Activated CD8-positive, alpha-beta memory T cell treated with anti-CD3 and anti-CD28 coated beads, Interleukin-2, amount 10 ng/mL, durations not matched to agents 7 days and 5 days (primary cell): Measurements from ENCODE around the gene ART3. TPM values are rescaled to one million over a fixed set of nuclear protein-coding genes. Genes with fewer than 3 reads are reported as not detected.

Experiments
- ATAC-seq: fragments of 150-1000 bp; cut with Tn5 transposase; one replicate; pipeline ENCODE4 v1.10.0; 2021; ENCODE audit warnings: moderate library complexity
- CTCF ChIA-PET: fragments of 350-600 bp; sonication (Branson Sonifier 250); formaldehyde crosslinking; loops from one replicate; lab custom pipeline; 2021; ENCODE audit warnings: antibody characterized with exemption; lab: Charles Lee
- DNase-seq: peaks from one replicate; pipeline ENCODE4 v3.0.0-alpha.2; 2020
- H3K27ac Mint-ChIP-seq: one replicate; pipeline ENCODE4 v1.8.0; 2021; ENCODE audit warnings: mild to moderate bottlenecking, mixed read lengths
- H3K27me3 Mint-ChIP-seq: one replicate; pipeline ENCODE4 v1.8.0; 2021; ENCODE audit warnings: mixed read lengths
- H3K36me3 Mint-ChIP-seq: one replicate; pipeline ENCODE4 v1.8.0; 2021; ENCODE audit warnings: mild to moderate bottlenecking, mixed read lengths
- H3K4me1 Mint-ChIP-seq: one replicate; pipeline ENCODE4 v1.8.0; 2021; ENCODE audit warnings: mixed read lengths
- H3K4me3 Mint-ChIP-seq: one replicate; pipeline ENCODE4 v1.8.0; 2021; ENCODE audit warnings: mild to moderate bottlenecking, moderate library complexity, mixed read lengths
- H3K9me3 Mint-ChIP-seq: one replicate; pipeline ENCODE4 v1.8.0; 2022; ENCODE audit warnings: low read depth, mixed read lengths
- total RNA-seq, 2 experiments: library from RNA; stranded (reverse); gene quantifications; one replicate each; pipeline ENCODE4 v1.2.3, GENCODE V29; 2021

ART3 gene
- total RNA-seq, 2 experiments from 2014 or later: not detected

DNA sequence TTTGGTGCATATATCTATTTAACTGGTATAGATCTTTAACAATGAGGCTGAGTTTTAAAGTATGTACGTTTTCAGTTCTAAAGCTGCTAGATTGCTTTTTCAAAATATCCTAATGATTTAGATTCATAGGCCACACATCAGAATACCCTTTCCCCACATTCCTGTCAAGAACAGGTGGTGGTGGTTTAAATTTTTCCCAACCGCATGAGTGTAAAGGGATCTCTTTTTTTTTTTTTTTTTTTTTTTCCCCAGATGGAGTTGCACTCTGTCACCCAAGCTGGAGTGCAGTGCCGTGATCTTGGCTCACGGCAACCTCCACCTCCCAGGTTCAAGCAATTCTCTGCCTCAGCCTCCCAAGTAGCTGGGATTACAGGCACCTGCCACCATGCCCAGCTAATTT is 45.7 kb downstream of the ART3 start:
- H3K36me3 Mint-ChIP-seq: peaks cover 75% of the 10 kb centered on the region
- no peaks in the 10 kb centered on the region for H3K27me3 Mint-ChIP-seq
- no peak for ATAC-seq
- H3K4me1 Mint-ChIP-seq: no peaks in the 10 kb centered on the region
- DNase-seq: no peak
- H3K9me3 Mint-ChIP-seq: no peaks in the 10 kb centered on the region
- CTCF ChIA-PET: no interaction called here
- no peak overlapping the region for H3K27ac Mint-ChIP-seq
- H3K4me3 Mint-ChIP-seq: no peak overlapping the region

- H3K27ac Mint-ChIP-seq: no peak overlapping the region
- DNase-seq (no peak), ATAC-seq (no peak)
- no peaks in the 10 kb centered on the region for H3K27me3 Mint-ChIP-seq
- CTCF ChIA-PET: interaction anchor here (1.2 kb wide), 1 partner anchor 130 kb away, joined by 3 read pairs; no protein-coding TSS in a partner anchor
- H3K4me3 Mint-ChIP-seq: no peak overlapping the region
- H3K9me3 Mint-ChIP-seq: no peaks in the 10 kb centered on the region
- H3K36me3 Mint-ChIP-seq: peaks cover 62% of the 10 kb centered on the region
- no peaks in the 10 kb centered on the region for H3K4me1 Mint-ChIP-seq
These were observed 51.3 kb downstream of the ART3 start for GRCh38 chr4:76125816-76126215.

DNA sequence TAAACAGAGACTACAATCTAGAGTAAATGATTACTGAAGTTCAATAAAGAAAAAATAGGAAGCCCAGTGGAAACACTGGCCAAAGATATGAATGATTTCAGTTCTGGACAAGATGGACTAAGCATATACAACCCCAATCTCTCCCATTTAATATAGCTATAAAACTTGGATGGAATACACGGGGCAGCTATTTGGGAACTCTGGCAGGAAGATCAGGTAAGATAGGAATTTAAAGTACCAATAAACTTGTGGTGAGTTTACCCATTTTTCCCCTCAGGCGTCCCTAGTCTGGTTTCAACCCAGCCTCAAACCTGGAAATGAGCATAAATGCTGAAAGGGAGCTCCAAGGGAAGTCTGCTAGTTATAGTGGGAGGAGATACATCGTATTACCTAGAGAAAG is 53.2 kb downstream of the ART3 start:
- DNase-seq (no peak), ATAC-seq (no peak)
- Mint-ChIP-seq H3K27me3 (no peaks in the 10 kb centered on the region), H3K4me3 (no peak overlapping the region), H3K36me3 (peaks cover 54% of the 10 kb centered on the region), H3K4me1 (no peaks in the 10 kb centered on the region), H3K27ac (no peak overlapping the region), H3K9me3 (no peaks in the 10 kb centered on the region)
- CTCF ChIA-PET: no interaction called here

- Mint-ChIP-seq H3K36me3 (peaks cover 49% of the 10 kb centered on the region), H3K27me3 (no peaks in the 10 kb centered on the region), H3K9me3 (no peaks in the 10 kb centered on the region), H3K4me1 (peaks cover 12% of the 10 kb centered on the region), H3K4me3 (no peak overlapping the region), H3K27ac (no peak overlapping the region)
- ATAC-seq (no peak), DNase-seq (no peak)
- CTCF ChIA-PET: interaction anchor here (2.2 kb wide), 1 partner anchor 145 kb away, joined by 5 read pairs; no protein-coding TSS in a partner anchor
These were observed 66.7 kb downstream of the ART3 start for GRCh38 chr4:76141241-76141640.

GRCh38 chr4:76144546-76144945 is 70.0 kb downstream of the ART3 start:
- DNase-seq (no peak), ATAC-seq (no peak)
- no peak overlapping the region for H3K4me3 Mint-ChIP-seq
- H3K9me3 Mint-ChIP-seq: no peaks in the 10 kb centered on the region
- no peaks in the 10 kb centered on the region for H3K27me3 Mint-ChIP-seq
- peaks cover 30% of the 10 kb centered on the region for H3K4me1 Mint-ChIP-seq
- H3K36me3 Mint-ChIP-seq: peaks cover 31% of the 10 kb centered on the region
- CTCF ChIA-PET: no interaction called here
- H3K27ac Mint-ChIP-seq: no peak overlapping the region

DNA sequence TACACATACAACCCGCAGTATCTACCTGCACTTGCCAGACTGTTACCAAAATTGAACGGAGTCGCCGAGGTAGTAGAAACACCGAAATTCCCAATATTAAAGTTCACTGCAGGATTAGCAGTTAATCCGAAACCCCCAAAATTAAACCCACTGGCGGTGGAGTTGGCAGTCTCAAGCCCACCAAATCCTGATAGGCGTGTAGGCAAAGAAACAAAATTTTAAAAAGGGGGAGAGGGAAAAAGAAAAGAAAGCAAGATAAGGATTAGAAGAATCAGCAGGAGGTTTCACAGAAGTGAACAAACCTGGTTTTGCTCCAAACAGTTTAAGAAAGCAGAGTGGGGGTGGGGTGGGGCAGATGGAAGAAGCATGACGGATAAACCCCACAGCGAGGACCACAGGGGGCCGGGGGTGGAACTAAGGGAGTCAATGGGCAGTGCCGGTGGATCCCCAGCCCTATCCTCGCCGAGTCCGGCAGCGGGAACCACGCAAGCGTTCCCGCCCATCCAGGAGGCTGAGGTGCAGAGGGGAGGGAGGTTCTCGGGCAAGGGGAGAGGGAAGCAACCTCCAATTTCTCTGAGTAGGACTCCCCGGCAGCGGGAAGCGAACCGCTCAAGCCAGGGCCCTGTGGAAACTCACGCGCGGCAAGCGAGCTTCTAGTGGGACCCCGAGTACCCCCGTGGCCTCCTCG is 73.1 kb downstream of the ART3 start:
- ATAC-seq: peak; percentile 56
- Mint-ChIP-seq H3K4me1 (peaks cover 30% of the 10 kb centered on the region), H3K36me3 (peaks cover 11% of the 10 kb centered on the region), H3K27ac (peak overlapping the region; percentile 93), H3K9me3 (no peaks in the 10 kb centered on the region), H3K4me3 (peak overlapping the region; percentile 97), H3K27me3 (no peaks in the 10 kb centered on the region)
- peak; percentile 73 for DNase-seq
- CTCF ChIA-PET: interaction anchor here (0.5 to 1.3 kb wide), 8 partner anchors 11 to 231 kb away, joined by 3 to 4 read pairs (median 3); partner anchors contain the start of gene STBD1

GRCh38 chr4:76148142-76148865 is 73.8 kb downstream of the ART3 start, which contains the start of gene NUP54:
TSS of gene NUP54 (minus strand) at chr4:76148397. CDS start at chr4:76148374, 23 bp downstream.
- Mint-ChIP-seq H3K4me3 (peak within 1 kb of the TSS; percentile 97), H3K9me3 (no peaks in the 10 kb centered on the region), H3K27ac (peak within 1 kb of the TSS; percentile 93), H3K4me1 (peaks cover 30% of the 10 kb centered on the region), H3K36me3 (peaks cover 7% of the 10 kb centered on the region), H3K27me3 (no peaks in the 10 kb centered on the region)
- CTCF ChIA-PET: interaction anchor here (0.9 to 3.9 kb wide), 10 partner anchors 10 to 425 kb away, joined by 3 to 19 read pairs (median 3); partner anchors contain the start of genes STBD1 and USO1
- peak; percentile 97 for DNase-seq
- peak; percentile 99 for ATAC-seq

- no peak for DNase-seq
- H3K36me3 Mint-ChIP-seq: peaks cover 4% of the 10 kb centered on the region
- no peak for ATAC-seq
- no peaks in the 10 kb centered on the region for H3K27me3 Mint-ChIP-seq
- H3K9me3 Mint-ChIP-seq: no peaks in the 10 kb centered on the region
- peaks cover 11% of the 10 kb centered on the region for H3K4me1 Mint-ChIP-seq
- CTCF ChIA-PET: no interaction called here
- no peak overlapping the region for H3K27ac Mint-ChIP-seq
- H3K4me3 Mint-ChIP-seq: no peak overlapping the region
These were observed 78.8 kb downstream of the ART3 start for GRCh38 chr4:76153356-76153755.

- Mint-ChIP-seq H3K36me3 (peaks cover 4% of the 10 kb centered on the region), H3K27ac (no peak overlapping the region), H3K9me3 (no peaks in the 10 kb centered on the region), H3K27me3 (no peaks in the 10 kb centered on the region), H3K4me3 (no peak overlapping the region), H3K4me1 (no peaks in the 10 kb centered on the region)
- CTCF ChIA-PET: interaction anchor here (2.2 kb wide), 1 partner anchor 24 kb away, joined by 6 read pairs; no protein-coding TSS in a partner anchor
- ATAC-seq (no peak), DNase-seq (no peak)
These were observed 81.5 kb downstream of the ART3 start for GRCh38 chr4:76155979-76156378.

DNA sequence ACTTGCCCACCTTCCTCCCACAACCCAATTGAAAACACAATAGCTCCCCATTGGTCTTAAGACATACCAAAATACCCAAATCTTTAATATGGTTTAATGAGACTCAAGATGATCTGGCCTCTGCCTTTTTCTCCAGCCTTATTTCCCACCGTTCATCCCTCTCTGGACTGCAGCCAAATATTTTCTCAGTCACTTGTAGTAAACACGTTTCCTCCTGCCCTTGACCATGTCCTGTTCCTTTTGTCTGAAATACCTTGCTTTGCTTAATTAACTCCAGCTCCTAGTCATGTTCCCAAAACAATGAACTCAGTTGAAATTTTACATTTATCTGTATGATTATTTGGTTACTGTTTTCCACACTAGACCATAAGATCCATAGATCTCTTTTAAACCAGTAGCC is 82.1 kb downstream of the ART3 start:
- DNase-seq: no peak
- no peaks in the 10 kb centered on the region for H3K4me1 Mint-ChIP-seq
- no peaks in the 10 kb centered on the region for H3K27me3 Mint-ChIP-seq
- no peak overlapping the region for H3K4me3 Mint-ChIP-seq
- no peak overlapping the region for H3K27ac Mint-ChIP-seq
- peaks cover 4% of the 10 kb centered on the region for H3K36me3 Mint-ChIP-seq
- CTCF ChIA-PET: interaction anchor here (2.2 kb wide), 1 partner anchor 23 kb away, joined by 6 read pairs; no protein-coding TSS in a partner anchor
- ATAC-seq: no peak
- H3K9me3 Mint-ChIP-seq: no peaks in the 10 kb centered on the region

GRCh38 chr4:76160355-76160754 is 85.8 kb downstream of the ART3 start:
- H3K27ac Mint-ChIP-seq: no peak overlapping the region
- H3K9me3 Mint-ChIP-seq: no peaks in the 10 kb centered on the region
- H3K36me3 Mint-ChIP-seq: peaks cover 8% of the 10 kb centered on the region
- no peak for ATAC-seq
- no peak for DNase-seq
- H3K4me1 Mint-ChIP-seq: no peaks in the 10 kb centered on the region
- no peak overlapping the region for H3K4me3 Mint-ChIP-seq
- CTCF ChIA-PET: interaction anchor here (1.0 to 1.3 kb wide), 2 partner anchors 18 to 19 kb away, joined by 3 to 4 read pairs; no protein-coding TSS in a partner anchor
- no peaks in the 10 kb centered on the region for H3K27me3 Mint-ChIP-seq
